HEK293 (cell line): Measurements from ENCODE around the gene OSCP1.
A peak's percentile ranks its signal among the peaks of the same experiment; 100 is the strongest.

Experiments
- BCL11A ChIP-seq: fragments of 450-650 bp; formaldehyde crosslinking; IDR thresholded peaks from 2 replicates; pipeline ENCODE4 v1.5.1; 2016; ENCODE audit warnings: low read depth, missing biosample characterization, missing genetic modification characterization
- GFI1B ChIP-seq: fragments of 450-650 bp; formaldehyde crosslinking; IDR thresholded peaks from 2 replicates; pipeline ENCODE4 v1.5.1; 2016; ENCODE audit warnings: missing biosample characterization, missing genetic modification characterization
- GLIS1 ChIP-seq: fragments of 450-650 bp; formaldehyde crosslinking; IDR thresholded peaks from 2 replicates; pipeline ENCODE4 v1.5.1; 2016; ENCODE audit warnings: missing biosample characterization, missing genetic modification characterization
- GLIS2 ChIP-seq: fragments of 450-650 bp; formaldehyde crosslinking; IDR thresholded peaks from 2 replicates; pipeline ENCODE4 v1.5.1; 2016; ENCODE audit warnings: missing biosample characterization, missing genetic modification characterization
- IKZF3 ChIP-seq: fragments of 450-650 bp; IDR thresholded peaks from 2 replicates; pipeline ENCODE4 v1.5.0; 2018; ENCODE audit warnings: missing biosample characterization, mild to moderate bottlenecking, missing genetic modification characterization, moderate library complexity
- KLF8 ChIP-seq: fragments of 450-650 bp; formaldehyde crosslinking; IDR thresholded peaks from 2 replicates; pipeline ENCODE4 v1.5.1; 2016; ENCODE audit warnings: missing biosample characterization, missing genetic modification characterization
- MZF1 ChIP-seq: fragments of 450-650 bp; formaldehyde crosslinking; IDR thresholded peaks from 2 replicates; pipeline ENCODE4 v1.5.1; 2017; ENCODE audit warnings: missing biosample characterization, missing genetic modification characterization, borderline replicate concordance
- TRIM28 ChIP-seq: IDR thresholded peaks from 2 replicates; pipeline ENCODE4 v1.6.1; 2011; ENCODE audit warnings: low read length, control low read depth, borderline replicate concordance
- WT1 ChIP-seq: fragments of 450-650 bp; formaldehyde crosslinking; IDR thresholded peaks from 2 replicates; pipeline ENCODE4 v1.5.1; 2016; ENCODE audit warnings: missing biosample characterization, missing genetic modification characterization
- ZBTB11 ChIP-seq: fragments of 450-650 bp; formaldehyde crosslinking; conservative IDR thresholded peaks from 2 replicates; pipeline ENCODE4 v1.5.1; 2016; ENCODE audit warnings: low read depth, missing biosample characterization, missing genetic modification characterization
- ZBTB7A ChIP-seq: fragments of 450-650 bp; formaldehyde crosslinking; IDR thresholded peaks from 2 replicates; pipeline ENCODE4 v1.5.1; 2016; ENCODE audit warnings: low read depth, missing biosample characterization, missing genetic modification characterization
- ZBTB8A ChIP-seq: fragments of 450-650 bp; formaldehyde crosslinking; IDR thresholded peaks from 2 replicates; pipeline ENCODE4 v1.5.1; 2016; ENCODE audit warnings: missing biosample characterization, missing genetic modification characterization
- ZNF184 ChIP-seq: fragments of 450-650 bp; IDR thresholded peaks from 2 replicates; pipeline ENCODE4 v1.5.1; 2018; ENCODE audit warnings: missing biosample characterization, mild to moderate bottlenecking, missing genetic modification characterization
- ZNF24 ChIP-seq: fragments of 450-650 bp; formaldehyde crosslinking; IDR thresholded peaks from 2 replicates; pipeline ENCODE4 v1.5.1; 2016; ENCODE audit warnings: missing biosample characterization, missing genetic modification characterization
- ZNF26 ChIP-seq: fragments of 450-650 bp; formaldehyde crosslinking; IDR thresholded peaks from 2 replicates; pipeline ENCODE4 v1.5.1; 2016; ENCODE audit warnings: missing biosample characterization, missing genetic modification characterization
- ZNF292 ChIP-seq: fragments of 450-650 bp; formaldehyde crosslinking; IDR thresholded peaks from 2 replicates; pipeline ENCODE4 v1.5.1; 2016; ENCODE audit warnings: low read depth, missing biosample characterization, missing genetic modification characterization, borderline replicate concordance
- ZNF501 ChIP-seq: fragments of 450-650 bp; formaldehyde crosslinking; IDR thresholded peaks from 2 replicates; pipeline ENCODE4 v1.5.1; 2016; ENCODE audit warnings: missing biosample characterization, missing genetic modification characterization
- ZNF510 ChIP-seq: fragments of 450-650 bp; formaldehyde crosslinking; IDR thresholded peaks from 2 replicates; pipeline ENCODE4 v1.5.1; 2018; ENCODE audit warnings: mild to moderate bottlenecking, missing genetic modification characterization, missing biosample characterization; ENCODE audit not compliant: insufficient replicate concordance
- ZNF518A ChIP-seq: fragments of 450-650 bp; formaldehyde crosslinking; conservative IDR thresholded peaks from 2 replicates; pipeline ENCODE4 v1.5.1; 2016; ENCODE audit warnings: low read depth, missing biosample characterization, missing genetic modification characterization
- ZNF549 ChIP-seq: fragments of 450-650 bp; IDR thresholded peaks from 2 replicates; pipeline ENCODE4 v1.5.1; 2018; ENCODE audit warnings: missing biosample characterization, missing genetic modification characterization, mild to moderate bottlenecking, inconsistent platforms, moderate library complexity
- ZNF580 ChIP-seq: fragments of 450-650 bp; formaldehyde crosslinking; IDR thresholded peaks from 2 replicates; pipeline ENCODE4 v1.5.1; 2016; ENCODE audit warnings: missing biosample characterization, missing genetic modification characterization
- ZNF600 ChIP-seq: fragments of 450-650 bp; formaldehyde crosslinking; IDR thresholded peaks from 2 replicates; pipeline ENCODE4 v1.5.1; 2016; ENCODE audit warnings: missing biosample characterization, missing genetic modification characterization
- ZNF843 ChIP-seq: fragments of 450-650 bp; formaldehyde crosslinking; IDR thresholded peaks from 2 replicates; pipeline ENCODE4 v1.5.1; 2016; ENCODE audit warnings: missing biosample characterization, missing genetic modification characterization
- ZSCAN30 ChIP-seq: fragments of 450-650 bp; IDR thresholded peaks from 2 replicates; pipeline ENCODE4 v1.5.1; 2018; ENCODE audit warnings: missing biosample characterization, mild to moderate bottlenecking, missing genetic modification characterization, moderate library complexity

Gene OSCP1

GRCh38 chr1:36450270-36450918, at the start of gene OSCP1 (continued):
- TF ChIP-seq ZNF518A (0 out of 2 replicates have a peak, but pooled peaks have one; percentile 9), ZNF510 (no peak), BCL11A (tag by site-specific recombination) (peak; percentile 77; the same call in 1 of the 2 replicates), ZBTB7A (0 out of 2 replicates have a peak, but pooled peaks have one; percentile 57), IKZF3 (tag by site-specific recombination) (no peak), GLIS2 (tag by site-specific recombination) (peak; percentile 90), ZNF843 (0 out of 2 replicates have a peak, but pooled peaks have one; percentile 13), ZNF600 (tag by site-specific recombination) (peak; percentile 95), ZSCAN30 (tag by site-specific recombination) (peak; percentile 62; the same call in 1 of the 2 replicates), ZNF184 (tag by site-specific recombination) (0 out of 2 replicates have a peak, but pooled peaks have one; percentile 35), ZNF292 (no peak), ZNF26 (tag by site-specific recombination) (no peak), ZNF501 (tag by site-specific recombination) (peak; percentile 74), KLF8 (tag by site-specific recombination) (peak; percentile 73), ZNF549 (no peak), GLIS1 (tag by site-specific recombination) (peak; percentile 81), ZNF580 (tag by site-specific recombination) (peak; percentile 27; the same call in 1 of the 2 replicates), WT1 (tag by site-specific recombination) (no peak), ZBTB8A (tag by site-specific recombination) (peak; percentile 66), ZNF24 (tag by site-specific recombination) (0 out of 2 replicates have a peak, but pooled peaks have one; percentile 43), TRIM28 (peak; percentile 53; the same call in 1 of the 2 replicates), ZBTB11 (tag by site-specific recombination) (peak; percentile 33; the same call in 1 of the 2 replicates), GFI1B (tag by site-specific recombination) (peak; percentile 84), MZF1 (tag by site-specific recombination) (peak; percentile 14; the same call in 1 of the 2 replicates)
